ENCODE measurements around the gene PPIE. TPM values are rescaled to one million over a fixed set of nuclear protein-coding genes. Genes with fewer than 3 reads are reported as not detected.

The PPIE gene
- 10 to 100 TPM; 42.1 to 70.8 (median 65.4) TPM for polyA plus RNA-seq (ENCODE audit: insufficient read length in 4 of 4)

GRCh38 chr1:39738622-39739366, at the start of gene PPIE:
TSS of gene PPIE (plus strand) at chr1:39738882. CDS start at chr1:39738901, 19 bp downstream.
- peak; percentile 72 to 84 (median 80) for DNase-seq (ENCODE audit: low read depth in 4 of 4, low spot score in 3 of 4)

GRCh38 chr1:39689214-39689613, 49.5 kb upstream of the PPIE start:
- DNase-seq (ENCODE audit: low read depth in 4 of 4, low spot score in 3 of 4) = no peak

GRCh38 chr1:39689635-39690034, 49.0 kb upstream of the PPIE start:
- no peak for DNase-seq (ENCODE audit: low read depth in 4 of 4, low spot score in 3 of 4)

GRCh38 chr1:39690225-39690624, 48.5 kb upstream of the PPIE start:
- DNase-seq (ENCODE audit: low read depth in 4 of 4, low spot score in 3 of 4) = no peak

GRCh38 chr1:39690794-39691382, 47.8 kb upstream of the PPIE start:
- no peak for DNase-seq (ENCODE audit: low read depth in 4 of 4, low spot score in 3 of 4)

GRCh38 chr1:39691383-39692151, 47.1 kb upstream of the PPIE start, which contains the start of gene HPCAL4:
TSS of gene HPCAL4 (minus strand) at chr1:39691433. CDS start at chr1:39684603, 6,830 bp downstream.
- DNase-seq (ENCODE audit: low read depth in 4 of 4, low spot score in 3 of 4) = peak; percentile 65 to 78 (median 74)

GRCh38 chr1:39692152-39693074, 46.3 kb upstream of the PPIE start:
- DNase-seq (ENCODE audit: low read depth in 4 of 4, low spot score in 3 of 4) = no peak

- no peak for DNase-seq (ENCODE audit: low read depth in 4 of 4, low spot score in 3 of 4)
Observed at GRCh38 chr1:39694026-39694425, 44.7 kb upstream of the PPIE start.

- DNase-seq (ENCODE audit: low read depth in 4 of 4, low spot score in 3 of 4) = no peak
Observed at GRCh38 chr1:39695016-39695415, 43.7 kb upstream of the PPIE start.

- no peak for DNase-seq (ENCODE audit: low read depth in 4 of 4, low spot score in 3 of 4)
Observed at GRCh38 chr1:39696448-39696847, 42.2 kb upstream of the PPIE start.

- no peak for DNase-seq (ENCODE audit: low read depth in 4 of 4, low spot score in 3 of 4)
Observed at GRCh38 chr1:39698568-39698967, 40.1 kb upstream of the PPIE start.

GRCh38 chr1:39699419-39699818, 39.3 kb upstream of the PPIE start:
- DNase-seq (ENCODE audit: low read depth in 4 of 4, low spot score in 3 of 4) = no peak

GRCh38 chr1:39700348-39700747, 38.3 kb upstream of the PPIE start:
- no peak for DNase-seq (ENCODE audit: low read depth in 4 of 4, low spot score in 3 of 4)

- DNase-seq (ENCODE audit: low read depth in 4 of 4, low spot score in 3 of 4) = no peak
Observed at GRCh38 chr1:39701049-39701439, 37.6 kb upstream of the PPIE start.

GRCh38 chr1:39704757-39705156, 33.9 kb upstream of the PPIE start:
- DNase-seq (ENCODE audit: low read depth in 4 of 4, low spot score in 3 of 4) = no peak

GRCh38 chr1:39707506-39707905, 31.2 kb upstream of the PPIE start:
- DNase-seq (ENCODE audit: low read depth in 4 of 4, low spot score in 3 of 4) = no peak

- no peak for DNase-seq (ENCODE audit: low read depth in 4 of 4, low spot score in 3 of 4)
Observed at GRCh38 chr1:39711104-39711965, 27.3 kb upstream of the PPIE start.

- DNase-seq (ENCODE audit: low read depth in 4 of 4, low spot score in 3 of 4) = no peak
Observed at GRCh38 chr1:39711966-39712340, 26.7 kb upstream of the PPIE start.

- DNase-seq (ENCODE audit: low read depth in 4 of 4, low spot score in 3 of 4) = no peak
Observed at GRCh38 chr1:39713557-39713956, 25.1 kb upstream of the PPIE start.

All from left renal pelvis (tissue), 4 donors.